Activated naive CD8-positive, alpha-beta T cell (primary cell): ENCODE measurements around the gene MPPED1.

Experiments
- H3K27ac Mint-ChIP-seq: one replicate; pipeline ENCODE4 v1.8.0; 2021; ENCODE audit warnings: mixed read lengths
- H3K27me3 Mint-ChIP-seq: one replicate; pipeline ENCODE4 v1.8.0; 2021; ENCODE audit warnings: mixed read lengths
- H3K36me3 Mint-ChIP-seq: one replicate; pipeline ENCODE4 v1.8.0; 2021; ENCODE audit warnings: mixed read lengths
- H3K4me1 Mint-ChIP-seq: one replicate; pipeline ENCODE4 v1.8.0; 2021; ENCODE audit warnings: low read depth, mixed read lengths
- H3K4me3 Mint-ChIP-seq: one replicate; pipeline ENCODE4 v1.8.0; 2021; ENCODE audit warnings: mild to moderate bottlenecking, mixed read lengths
- H3K9me3 Mint-ChIP-seq: one replicate; pipeline ENCODE4 v1.8.0; 2021; ENCODE audit warnings: low read depth, mixed read lengths

MPPED1 gene

DNA sequence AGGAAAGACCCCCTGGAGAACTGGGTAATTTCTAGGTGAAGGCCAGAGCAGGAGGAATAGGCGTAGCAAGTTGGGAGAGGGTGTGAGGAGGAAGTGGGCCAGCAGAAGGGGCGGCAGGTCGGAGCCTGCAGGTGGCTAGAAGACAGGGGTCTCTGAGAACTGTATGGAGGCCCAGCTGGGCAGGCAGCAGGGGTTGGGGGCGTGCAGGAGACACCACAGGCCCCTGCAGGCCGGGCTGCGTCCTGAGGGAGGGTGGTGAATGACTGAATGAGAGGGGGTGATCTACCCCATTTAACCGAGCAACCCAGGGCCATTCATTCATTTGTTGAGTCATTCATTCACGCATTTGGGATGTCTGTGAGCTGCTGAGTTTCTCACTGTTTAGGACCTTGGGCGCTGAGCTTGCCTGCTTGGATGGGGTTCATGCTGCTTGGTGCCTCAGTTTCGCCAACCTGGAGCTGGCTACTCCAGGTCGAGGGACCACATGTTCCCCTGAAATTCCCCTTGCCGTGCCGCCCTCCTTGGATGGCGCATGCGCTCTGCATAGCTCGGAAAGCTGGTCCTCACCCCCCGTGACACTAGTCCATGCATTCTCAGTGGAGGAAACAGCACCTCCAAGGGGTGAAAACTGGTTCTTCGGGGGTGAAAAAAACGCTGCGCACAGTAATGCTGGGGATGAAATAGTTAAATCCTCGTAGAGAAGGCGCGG is 15.6 kb downstream of the MPPED1 start:
- Mint-ChIP-seq H3K4me3 (no peak overlapping the region), H3K27ac (no peak overlapping the region), H3K36me3 (no peaks in the 10 kb centered on the region), H3K4me1 (no peaks in the 10 kb centered on the region), H3K27me3 (peaks cover 16% of the 10 kb centered on the region), H3K9me3 (no peaks in the 10 kb centered on the region)

DNA sequence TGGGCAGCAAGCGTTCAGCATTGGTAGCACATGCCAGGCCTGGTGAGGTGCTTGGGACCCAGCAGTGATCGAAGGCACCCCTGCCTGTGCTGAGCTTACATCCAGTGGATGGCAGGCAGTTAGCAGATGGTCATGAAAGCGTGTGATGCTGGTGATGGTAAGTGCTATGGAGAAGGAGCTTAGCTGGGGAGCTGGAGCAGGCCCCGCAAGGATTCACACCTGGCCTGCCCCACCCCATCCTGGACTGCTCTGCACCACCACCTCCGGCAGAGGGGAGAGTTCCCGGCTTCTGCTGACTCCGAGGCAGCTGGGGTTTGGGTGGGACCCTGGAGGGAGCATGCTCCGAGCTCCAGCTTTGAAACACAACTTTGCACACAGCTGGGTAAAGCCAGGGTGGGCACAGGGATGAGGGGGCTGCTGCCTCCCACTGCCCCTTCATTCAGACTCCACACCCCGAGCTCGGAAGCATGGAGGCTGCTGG is 16.2 kb downstream of the MPPED1 start:
- Mint-ChIP-seq H3K27ac (no peak overlapping the region), H3K4me3 (no peak overlapping the region), H3K36me3 (no peaks in the 10 kb centered on the region), H3K9me3 (no peaks in the 10 kb centered on the region), H3K27me3 (peaks cover 16% of the 10 kb centered on the region), H3K4me1 (no peaks in the 10 kb centered on the region)

DNA sequence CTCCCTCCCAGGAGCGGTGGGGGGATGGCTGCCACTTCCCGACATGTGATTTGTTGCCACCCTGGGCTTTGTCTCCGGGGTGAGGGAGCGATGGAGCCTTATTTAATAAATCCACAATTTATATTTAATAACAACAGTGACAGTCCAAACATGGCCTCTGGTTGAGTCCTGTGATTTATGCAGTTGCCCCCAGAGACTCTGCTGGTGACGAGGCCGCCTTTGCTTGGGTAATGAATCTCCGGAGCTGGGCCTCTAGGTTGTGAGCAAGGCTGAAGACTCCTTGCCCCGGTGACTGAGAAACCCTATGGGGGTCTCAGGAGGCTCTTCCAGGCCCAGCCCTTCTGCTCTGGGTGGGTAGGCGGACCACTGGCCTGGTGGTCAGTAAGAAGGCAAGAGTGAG is 16.7 kb downstream of the MPPED1 start:
- Mint-ChIP-seq H3K4me1 (no peaks in the 10 kb centered on the region), H3K27ac (no peak overlapping the region), H3K9me3 (no peaks in the 10 kb centered on the region), H3K4me3 (no peak overlapping the region), H3K36me3 (no peaks in the 10 kb centered on the region), H3K27me3 (peaks cover 16% of the 10 kb centered on the region)

DNA sequence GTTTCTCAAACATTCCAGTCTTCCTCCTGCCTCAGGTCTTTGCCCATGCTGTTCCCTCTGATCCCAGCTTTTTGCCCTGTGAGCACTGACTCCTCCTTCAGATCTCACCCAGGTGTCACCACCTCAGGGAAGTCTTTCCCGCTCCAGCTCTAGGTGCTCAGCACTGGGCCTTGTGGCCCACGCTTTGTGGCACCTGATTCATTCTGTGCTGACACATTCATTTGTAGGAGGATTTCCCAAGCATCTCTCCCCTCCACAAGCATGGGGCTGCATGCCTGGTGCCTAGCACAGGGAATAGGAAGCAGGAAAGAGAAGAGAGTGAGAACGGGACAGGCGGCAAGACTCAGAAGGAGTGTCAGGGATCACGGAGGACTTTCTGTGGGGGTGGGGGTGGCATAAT is 17.6 kb downstream of the MPPED1 start:
- Mint-ChIP-seq H3K27me3 (peaks cover 17% of the 10 kb centered on the region), H3K4me1 (no peaks in the 10 kb centered on the region), H3K4me3 (no peak overlapping the region), H3K27ac (no peak overlapping the region), H3K9me3 (no peaks in the 10 kb centered on the region), H3K36me3 (no peaks in the 10 kb centered on the region)

DNA sequence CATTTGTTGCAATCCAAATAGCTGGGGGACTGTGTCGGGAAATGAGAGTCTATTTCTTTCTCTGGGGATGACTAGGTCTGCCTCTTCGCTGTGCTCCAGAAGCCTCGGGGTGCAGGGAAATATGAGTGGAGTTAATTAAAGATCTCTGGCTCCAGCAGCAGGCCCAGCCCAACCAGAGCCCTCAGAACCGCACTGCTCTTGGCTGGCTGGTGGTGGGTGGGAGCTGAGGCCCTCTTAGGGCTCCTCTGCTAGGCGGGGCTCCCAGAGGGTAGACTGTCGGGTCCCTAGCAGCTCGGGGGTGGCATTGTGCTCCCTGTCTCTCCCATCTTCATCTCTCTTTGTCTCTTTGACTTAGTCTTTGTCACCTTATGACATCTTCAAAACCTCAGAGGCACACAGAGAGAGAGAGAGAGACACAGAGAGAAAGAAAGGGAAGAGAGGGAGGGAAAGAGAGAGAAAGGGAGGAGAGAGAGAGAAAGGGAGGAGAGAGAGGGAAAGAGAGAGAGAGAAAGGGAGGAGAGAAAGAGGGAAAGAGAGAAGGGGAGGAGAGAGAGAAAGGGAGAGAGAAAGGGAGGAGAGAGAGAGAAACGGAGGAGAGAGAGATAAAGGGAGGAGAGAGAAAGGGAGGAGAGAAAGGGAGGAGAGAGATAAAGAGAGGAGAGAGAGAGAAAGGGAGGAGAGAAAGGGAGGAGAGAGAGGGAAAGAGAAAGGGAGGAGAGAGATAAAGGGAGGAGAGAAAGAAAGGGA is 20.2 kb downstream of the MPPED1 start:
- Mint-ChIP-seq H3K27me3 (peaks cover 18% of the 10 kb centered on the region), H3K27ac (no peak overlapping the region), H3K4me1 (no peaks in the 10 kb centered on the region), H3K36me3 (no peaks in the 10 kb centered on the region), H3K9me3 (no peaks in the 10 kb centered on the region), H3K4me3 (no peak overlapping the region)

DNA sequence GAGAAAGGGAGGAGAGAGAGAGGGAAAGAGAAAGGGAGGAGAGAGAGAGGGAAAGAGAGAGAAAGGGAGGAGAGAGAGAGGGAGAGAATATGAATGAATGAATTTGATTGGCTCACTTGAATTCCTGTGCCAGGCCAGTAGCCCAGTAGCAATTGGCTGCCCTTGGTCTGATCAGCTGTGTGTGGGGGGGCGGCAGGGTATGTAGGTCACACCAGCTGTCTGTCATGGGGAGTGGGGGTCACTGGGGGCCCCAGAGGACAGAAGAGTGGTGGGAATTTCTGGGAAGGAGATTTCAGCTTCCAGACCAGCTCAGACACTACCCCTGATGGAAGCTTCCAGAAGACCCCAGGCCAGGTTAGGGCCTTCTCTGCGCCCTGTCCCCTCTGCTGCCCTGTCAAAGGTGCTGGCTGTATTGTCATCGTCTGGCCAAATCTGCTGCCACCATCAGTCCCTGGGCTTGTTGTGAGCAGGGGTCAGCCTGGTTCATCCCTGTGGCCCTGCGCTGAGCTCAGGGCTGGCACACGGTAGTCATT is 21.1 kb downstream of the MPPED1 start:
- H3K4me3 Mint-ChIP-seq: no peak overlapping the region
- H3K27ac Mint-ChIP-seq: no peak overlapping the region
- H3K9me3 Mint-ChIP-seq: no peaks in the 10 kb centered on the region
- H3K27me3 Mint-ChIP-seq: peaks cover 18% of the 10 kb centered on the region
- no peaks in the 10 kb centered on the region for H3K4me1 Mint-ChIP-seq
- H3K36me3 Mint-ChIP-seq: no peaks in the 10 kb centered on the region

DNA sequence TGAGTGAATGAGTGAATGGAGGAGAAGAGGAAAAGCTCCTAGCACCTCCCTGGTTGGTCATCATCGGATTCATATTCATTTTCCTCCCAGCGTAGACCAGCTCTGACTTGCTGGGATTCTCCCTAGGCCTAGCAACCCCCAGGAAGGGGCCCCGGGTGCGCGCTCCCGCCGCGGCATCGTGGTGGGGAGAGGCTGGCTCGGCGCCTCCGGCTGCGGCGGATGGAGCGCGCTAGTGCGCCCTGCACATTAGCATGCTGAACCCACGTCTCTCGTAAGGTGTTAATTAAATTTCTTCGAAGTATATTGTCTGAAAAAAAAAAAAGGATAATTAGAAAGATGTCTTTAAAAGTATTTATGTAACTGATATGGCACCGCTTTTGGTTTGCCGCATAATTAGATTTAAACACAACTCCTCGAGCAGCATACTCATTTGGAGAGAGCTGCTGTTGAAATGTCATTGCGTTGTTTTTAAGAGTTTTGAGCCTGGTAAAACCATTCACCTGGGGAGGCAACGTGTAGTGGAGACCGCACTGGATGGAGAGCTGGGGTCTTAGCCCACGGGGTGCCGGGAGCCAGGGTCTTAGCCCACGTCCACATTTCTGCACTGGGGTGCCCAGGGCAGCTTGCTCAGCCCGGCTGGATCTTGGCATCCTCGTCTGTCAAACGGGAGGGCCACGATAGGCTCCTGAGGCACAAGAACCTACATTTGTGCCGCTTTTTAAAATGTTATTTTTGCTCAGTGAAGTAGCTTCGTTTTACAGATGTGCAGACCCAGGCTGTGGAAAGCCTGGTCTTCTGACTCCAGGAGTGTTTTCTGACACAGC is 21.8 kb downstream of the MPPED1 start:
- Mint-ChIP-seq H3K27ac (no peak overlapping the region), H3K4me3 (no peak overlapping the region), H3K27me3 (peaks cover 18% of the 10 kb centered on the region), H3K4me1 (no peaks in the 10 kb centered on the region), H3K9me3 (no peaks in the 10 kb centered on the region), H3K36me3 (no peaks in the 10 kb centered on the region)

DNA sequence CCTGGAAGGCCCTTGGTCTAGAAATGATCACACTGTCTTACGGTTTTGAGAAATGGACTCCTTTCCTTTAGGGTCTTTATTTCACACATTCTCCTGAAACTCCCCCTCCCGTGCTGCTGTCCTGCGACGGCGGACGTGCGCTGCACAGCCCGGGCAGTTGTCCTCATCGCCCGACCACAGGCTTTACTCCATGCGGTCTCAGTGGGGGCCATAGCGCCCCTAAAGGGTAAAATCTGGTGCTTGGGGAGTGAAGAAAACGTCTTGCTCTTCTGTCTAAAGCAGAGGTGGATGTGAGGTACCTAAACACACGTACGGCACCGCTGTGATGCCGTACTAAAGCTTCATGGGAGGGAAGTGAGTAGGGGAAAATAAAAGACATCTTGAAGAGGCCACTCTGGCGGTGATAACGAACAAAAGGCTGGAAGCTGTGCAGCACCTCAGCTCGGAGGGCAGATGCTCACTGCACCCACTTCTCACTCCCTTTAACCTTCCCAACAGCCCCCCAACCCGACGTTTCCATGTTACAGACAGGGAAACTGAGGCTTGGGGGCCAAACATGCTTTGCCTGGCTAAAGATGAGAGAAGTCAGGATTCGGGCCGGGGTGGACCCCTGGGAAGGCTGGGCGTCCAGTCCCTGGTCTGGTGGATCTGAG is 22.6 kb downstream of the MPPED1 start:
- no peaks in the 10 kb centered on the region for H3K9me3 Mint-ChIP-seq
- no peak overlapping the region for H3K27ac Mint-ChIP-seq
- H3K27me3 Mint-ChIP-seq: peaks cover 16% of the 10 kb centered on the region
- no peaks in the 10 kb centered on the region for H3K36me3 Mint-ChIP-seq
- H3K4me3 Mint-ChIP-seq: no peak overlapping the region
- H3K4me1 Mint-ChIP-seq: no peaks in the 10 kb centered on the region

DNA sequence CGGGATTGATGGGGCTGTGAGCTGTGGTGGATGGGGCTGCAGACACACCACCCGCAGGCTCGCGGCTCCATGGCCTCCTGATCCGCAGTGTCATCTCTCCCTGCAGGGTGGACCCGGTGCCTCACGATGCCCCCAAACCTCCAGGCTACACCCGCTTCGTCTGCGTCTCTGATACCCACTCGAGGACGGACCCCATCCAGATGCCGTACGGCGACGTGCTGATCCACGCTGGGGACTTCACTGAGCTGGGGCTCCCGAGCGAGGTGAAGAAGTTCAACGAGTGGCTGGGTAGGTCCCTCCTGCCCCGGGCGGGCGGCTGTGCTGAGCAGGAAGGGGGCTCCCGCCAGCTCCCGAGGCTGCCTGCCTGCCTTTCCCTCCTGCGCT is 23.1 kb downstream of the MPPED1 start:
- Mint-ChIP-seq H3K9me3 (no peaks in the 10 kb centered on the region), H3K4me1 (no peaks in the 10 kb centered on the region), H3K4me3 (no peak overlapping the region), H3K27ac (no peak overlapping the region), H3K27me3 (peaks cover 13% of the 10 kb centered on the region), H3K36me3 (no peaks in the 10 kb centered on the region)

DNA sequence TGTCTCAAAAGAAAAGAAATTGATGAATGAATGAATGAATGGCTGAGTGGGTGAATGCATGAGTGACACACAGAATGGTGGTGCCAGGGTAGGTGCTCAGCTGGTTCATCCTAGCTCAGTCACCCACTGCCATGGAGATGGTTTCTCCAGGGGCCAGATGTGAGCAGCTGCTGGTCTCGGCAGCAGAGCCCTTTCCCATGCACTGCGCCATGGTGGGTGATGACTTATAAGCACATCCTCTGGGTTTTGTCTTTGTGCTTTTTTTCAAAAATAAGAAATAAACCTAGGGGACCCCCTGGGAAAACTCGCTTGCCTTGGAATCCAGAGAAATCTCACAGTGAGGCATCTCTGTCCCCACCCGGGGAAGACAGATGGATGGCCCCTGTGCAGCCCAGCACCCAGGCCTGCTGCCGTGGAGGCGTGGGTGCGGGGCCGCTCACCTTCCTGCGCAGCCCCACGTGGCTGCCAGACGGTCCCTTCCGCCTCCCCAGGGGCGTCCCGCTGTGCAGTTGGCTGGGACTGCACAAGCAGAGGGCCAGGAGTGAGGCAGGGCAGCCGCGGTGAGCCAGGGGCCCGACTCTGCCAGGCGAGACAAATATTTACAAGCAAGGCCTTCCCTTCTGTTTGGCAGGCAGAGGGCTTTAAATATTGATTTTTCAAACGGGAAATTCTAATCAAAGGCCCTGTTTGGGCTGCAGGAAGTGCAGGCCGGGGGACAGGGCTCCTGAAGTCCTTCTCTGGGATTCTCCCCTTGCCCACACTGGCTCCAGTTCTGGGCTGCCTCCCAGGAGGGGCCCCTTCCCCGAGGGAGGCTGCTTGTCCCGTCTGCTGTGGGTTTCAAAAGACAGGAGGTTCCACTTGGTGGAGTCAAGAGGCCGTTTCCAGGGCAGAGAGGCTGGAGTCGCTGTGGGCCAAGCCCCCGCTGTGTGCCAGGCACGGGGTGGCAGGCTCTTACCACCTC is 24.3 kb downstream of the MPPED1 start:
- Mint-ChIP-seq H3K4me3 (no peak overlapping the region), H3K36me3 (no peaks in the 10 kb centered on the region), H3K4me1 (no peaks in the 10 kb centered on the region), H3K9me3 (no peaks in the 10 kb centered on the region), H3K27me3 (peaks cover 6% of the 10 kb centered on the region), H3K27ac (no peak overlapping the region)

DNA sequence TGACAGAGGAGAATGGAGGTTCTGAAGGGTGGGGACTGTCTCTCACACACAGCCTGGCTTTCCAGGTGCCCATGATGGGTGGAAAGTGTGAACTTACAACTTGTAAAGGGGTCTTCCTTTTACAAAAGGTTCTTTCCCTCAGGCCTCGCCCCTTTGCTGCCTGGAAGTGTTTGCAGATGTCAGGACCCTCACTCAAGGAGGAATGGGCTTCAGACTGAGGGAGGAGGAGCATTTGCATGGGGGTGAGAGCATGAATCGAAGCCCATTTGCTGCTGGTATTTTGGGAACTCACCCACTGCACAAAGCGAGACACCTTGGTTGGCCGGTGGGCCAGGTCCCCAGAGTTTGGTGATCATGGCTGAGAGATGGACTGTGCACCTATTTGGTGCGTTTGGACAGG is 25.1 kb downstream of the MPPED1 start:
- Mint-ChIP-seq H3K36me3 (no peaks in the 10 kb centered on the region), H3K4me1 (no peaks in the 10 kb centered on the region), H3K27me3 (peaks cover 1% of the 10 kb centered on the region), H3K27ac (no peak overlapping the region), H3K4me3 (no peak overlapping the region), H3K9me3 (no peaks in the 10 kb centered on the region)

DNA sequence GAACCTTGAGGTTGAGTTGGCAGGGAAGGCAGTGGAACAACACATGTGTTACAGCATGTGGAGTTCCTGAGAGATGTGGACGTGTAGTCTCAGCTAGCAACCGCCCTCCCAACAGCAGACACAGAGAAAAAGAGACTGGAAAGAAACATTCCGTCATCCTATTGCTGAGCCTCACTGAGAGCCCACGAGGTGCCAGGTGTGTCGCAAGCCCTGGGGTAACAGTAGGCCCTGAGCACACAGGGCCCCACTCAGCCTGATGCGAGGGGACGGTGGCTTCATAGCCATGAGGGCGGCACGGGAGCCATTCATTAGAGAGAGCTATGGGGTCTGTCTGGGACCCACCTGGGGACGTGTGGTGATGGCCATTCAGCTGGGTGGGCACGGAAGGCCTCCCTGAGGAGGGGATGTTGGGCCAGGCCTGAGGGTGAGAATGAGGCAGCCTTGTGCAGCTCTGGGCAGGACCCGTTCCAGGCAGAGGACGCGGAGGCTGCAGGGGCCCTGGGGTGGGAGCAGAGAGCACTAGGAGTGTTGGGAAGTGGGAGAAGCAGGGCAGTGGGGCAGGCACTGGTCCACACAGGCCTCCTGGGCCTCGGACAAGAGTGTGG is 26.2 kb downstream of the MPPED1 start:
- H3K36me3 Mint-ChIP-seq: no peaks in the 10 kb centered on the region
- H3K9me3 Mint-ChIP-seq: no peaks in the 10 kb centered on the region
- H3K27ac Mint-ChIP-seq: no peak overlapping the region
- no peaks in the 10 kb centered on the region for H3K4me1 Mint-ChIP-seq
- H3K4me3 Mint-ChIP-seq: no peak overlapping the region
- H3K27me3 Mint-ChIP-seq: peaks cover 4% of the 10 kb centered on the region

DNA sequence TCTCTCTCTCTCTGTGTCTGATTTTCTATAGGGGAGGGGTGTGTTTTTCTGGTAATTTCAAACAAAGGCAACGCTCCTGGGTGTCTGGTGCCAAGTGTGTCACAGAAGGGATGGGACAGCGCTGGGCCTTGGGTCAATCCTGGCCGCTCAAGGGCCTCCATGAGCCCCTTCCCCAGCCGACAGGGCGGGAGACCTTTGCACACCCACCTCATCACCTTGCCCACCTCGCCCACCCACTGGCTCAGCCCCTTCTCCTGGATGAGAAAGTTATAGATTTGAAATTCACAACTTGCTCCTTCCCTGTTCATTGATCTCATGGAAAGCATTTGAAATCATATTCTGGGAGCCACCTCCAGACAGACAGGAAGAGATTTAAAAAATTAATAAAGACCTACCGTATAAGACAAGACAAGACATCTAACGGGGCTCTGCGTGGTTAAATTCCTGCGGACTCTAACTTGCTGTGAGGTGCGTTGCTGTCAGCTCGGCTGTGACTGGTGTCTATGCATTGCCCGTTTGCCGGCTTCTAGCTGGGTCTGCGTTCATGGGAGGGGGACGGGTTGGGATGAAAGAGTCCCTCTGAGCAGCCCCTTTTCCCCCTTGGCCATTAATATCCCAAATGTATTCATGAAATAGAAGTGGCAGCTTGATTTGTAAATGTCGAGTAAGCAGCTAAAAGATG is 27.0 kb downstream of the MPPED1 start:
- peaks cover 4% of the 10 kb centered on the region for H3K27me3 Mint-ChIP-seq
- no peaks in the 10 kb centered on the region for H3K4me1 Mint-ChIP-seq
- H3K9me3 Mint-ChIP-seq: no peaks in the 10 kb centered on the region
- H3K27ac Mint-ChIP-seq: no peak overlapping the region
- H3K4me3 Mint-ChIP-seq: no peak overlapping the region
- H3K36me3 Mint-ChIP-seq: no peaks in the 10 kb centered on the region
